Body of pancreas (tissue), 4 donors: ENCODE results near the gene PLA2R1.

Experiments used
- POLR2A ChIP-seq, 3 donors: fragments of 450-650 bp; IDR thresholded peaks; one replicate each; pipeline ENCODE4 v1.6.1; 2016; ENCODE audit warnings: antibody characterized with exemption in 3 of 3, mild to moderate bottlenecking in 2 of 3
- TF ChIP-seq, protein P1 (sequence below), 7 experiments: fragments of 450-650 bp in 4 of 7; fragments of 200-600 bp in 3 of 7; sonication (generic) in 3 of 7; IDR thresholded peaks; one replicate each; pipeline ENCODE4 v1.5.1; 2016 to 2019; ENCODE audit warnings: antibody characterized with exemption in 7 of 7

DNA sequence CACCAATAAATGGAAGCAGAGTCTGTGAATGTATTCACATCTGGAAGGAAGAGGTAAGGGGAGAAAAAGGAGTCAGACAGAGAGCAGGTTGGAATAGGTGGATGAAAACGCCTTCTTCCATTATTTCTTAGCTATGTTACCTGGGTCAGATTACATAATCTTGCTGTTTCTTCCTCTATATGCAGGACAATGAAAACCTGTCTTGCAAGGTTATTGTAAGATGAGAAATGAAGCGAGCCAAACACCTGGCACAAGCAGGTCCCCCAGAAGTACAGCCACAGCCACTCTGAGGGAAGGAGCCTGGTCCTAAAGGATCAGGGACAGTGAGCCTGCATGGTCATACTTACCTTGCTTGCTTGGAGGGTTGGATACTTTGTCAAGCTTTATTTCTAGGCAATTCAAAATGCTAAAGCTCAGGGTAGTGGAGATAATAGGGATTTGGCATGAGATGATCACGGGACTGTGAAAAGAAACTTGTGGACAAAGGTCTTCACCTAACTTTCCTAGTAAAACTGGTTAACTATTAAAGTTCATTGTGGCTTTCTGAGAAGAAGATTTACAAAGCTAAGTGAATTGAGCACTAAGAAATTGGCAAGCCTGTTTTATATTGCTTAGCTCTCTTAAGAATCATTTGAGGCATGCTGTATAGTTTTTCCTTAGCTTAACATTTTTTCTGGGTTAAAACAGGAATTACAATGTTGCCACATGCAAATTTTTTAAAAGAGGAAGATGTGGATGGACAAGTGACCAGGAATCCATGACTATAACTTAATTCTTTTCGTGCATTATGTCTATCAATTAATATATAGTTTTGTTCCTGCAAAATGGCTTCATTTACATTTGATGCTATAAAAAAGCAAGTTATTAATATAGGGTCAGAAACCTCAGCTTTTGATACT lies 15.7 kb upstream of the PLA2R1 start:
- TF ChIP-seq, protein P1, sequence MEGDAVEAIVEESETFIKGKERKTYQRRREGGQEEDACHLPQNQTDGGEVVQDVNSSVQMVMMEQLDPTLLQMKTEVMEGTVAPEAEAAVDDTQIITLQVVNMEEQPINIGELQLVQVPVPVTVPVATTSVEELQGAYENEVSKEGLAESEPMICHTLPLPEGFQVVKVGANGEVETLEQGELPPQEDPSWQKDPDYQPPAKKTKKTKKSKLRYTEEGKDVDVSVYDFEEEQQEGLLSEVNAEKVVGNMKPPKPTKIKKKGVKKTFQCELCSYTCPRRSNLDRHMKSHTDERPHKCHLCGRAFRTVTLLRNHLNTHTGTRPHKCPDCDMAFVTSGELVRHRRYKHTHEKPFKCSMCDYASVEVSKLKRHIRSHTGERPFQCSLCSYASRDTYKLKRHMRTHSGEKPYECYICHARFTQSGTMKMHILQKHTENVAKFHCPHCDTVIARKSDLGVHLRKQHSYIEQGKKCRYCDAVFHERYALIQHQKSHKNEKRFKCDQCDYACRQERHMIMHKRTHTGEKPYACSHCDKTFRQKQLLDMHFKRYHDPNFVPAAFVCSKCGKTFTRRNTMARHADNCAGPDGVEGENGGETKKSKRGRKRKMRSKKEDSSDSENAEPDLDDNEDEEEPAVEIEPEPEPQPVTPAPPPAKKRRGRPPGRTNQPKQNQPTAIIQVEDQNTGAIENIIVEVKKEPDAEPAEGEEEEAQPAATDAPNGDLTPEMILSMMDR (IDR thresholded peaks at IDR 0.05): no peak
- no peak for TF ChIP-seq POLR2A (IDR thresholded peaks at IDR 0.05)
